ENCODE data around the gene ACTR2.

DNA sequence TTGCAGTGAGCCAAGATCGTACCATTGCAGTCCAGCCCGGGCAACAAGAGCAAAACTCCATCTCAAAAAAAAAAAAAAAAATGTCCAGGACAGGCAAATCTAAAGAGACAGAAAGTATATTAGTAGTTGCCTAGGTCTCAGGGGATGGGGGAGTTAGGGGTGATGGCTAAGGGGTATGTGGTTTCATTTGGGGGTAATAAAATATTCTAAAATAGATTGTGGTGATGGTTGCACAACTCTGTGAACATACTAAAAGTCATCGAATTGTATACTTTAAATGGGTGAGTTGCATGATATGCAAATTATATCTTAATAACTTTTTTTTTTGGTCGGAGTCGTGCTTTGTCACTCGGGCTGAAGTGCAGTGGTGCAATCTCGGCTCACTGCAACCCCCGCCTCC is 34.2 kb upstream of the ACTR2 start:
- TF ChIP-seq, protein P1, sequence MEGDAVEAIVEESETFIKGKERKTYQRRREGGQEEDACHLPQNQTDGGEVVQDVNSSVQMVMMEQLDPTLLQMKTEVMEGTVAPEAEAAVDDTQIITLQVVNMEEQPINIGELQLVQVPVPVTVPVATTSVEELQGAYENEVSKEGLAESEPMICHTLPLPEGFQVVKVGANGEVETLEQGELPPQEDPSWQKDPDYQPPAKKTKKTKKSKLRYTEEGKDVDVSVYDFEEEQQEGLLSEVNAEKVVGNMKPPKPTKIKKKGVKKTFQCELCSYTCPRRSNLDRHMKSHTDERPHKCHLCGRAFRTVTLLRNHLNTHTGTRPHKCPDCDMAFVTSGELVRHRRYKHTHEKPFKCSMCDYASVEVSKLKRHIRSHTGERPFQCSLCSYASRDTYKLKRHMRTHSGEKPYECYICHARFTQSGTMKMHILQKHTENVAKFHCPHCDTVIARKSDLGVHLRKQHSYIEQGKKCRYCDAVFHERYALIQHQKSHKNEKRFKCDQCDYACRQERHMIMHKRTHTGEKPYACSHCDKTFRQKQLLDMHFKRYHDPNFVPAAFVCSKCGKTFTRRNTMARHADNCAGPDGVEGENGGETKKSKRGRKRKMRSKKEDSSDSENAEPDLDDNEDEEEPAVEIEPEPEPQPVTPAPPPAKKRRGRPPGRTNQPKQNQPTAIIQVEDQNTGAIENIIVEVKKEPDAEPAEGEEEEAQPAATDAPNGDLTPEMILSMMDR (conservative IDR thresholded peaks at IDR 0.05; ENCODE audit: low read depth, low read length) = no peak
- no peak for TF ChIP-seq EZH2 (IDR thresholded peaks at IDR 0.05; ENCODE audit: borderline replicate concordance, low read depth, low read length, poor library complexity, severe bottlenecking)
